SHP77 treated with DMSO at 0.1 percent for 48 hours (cell line): ENCODE results near the gene CLCA4.
"Not testable (repeated sequence)": the region's sequence is repeated elsewhere in the genome, so short reads cannot be mapped to it uniquely, and the experiment has no call there.

Experiments used
- DNase-seq: peaks from one replicate; lab custom pipeline; 2025; lab: John Stamatoyannopoulos, UW

The CLCA4 gene

GRCh38 chr1:86546787-86547221 lies at the start of gene CLCA4:
Gene CLCA4, plus strand, starts transcription at chr1:86547078. Its CDS starts 42 bp downstream, at chr1:86547120.
- DNase-seq: no peak

- no peak for DNase-seq
Observed at GRCh38 chr1:86498281-86498680, 48.6 kb upstream of the CLCA4 start.

DNA sequence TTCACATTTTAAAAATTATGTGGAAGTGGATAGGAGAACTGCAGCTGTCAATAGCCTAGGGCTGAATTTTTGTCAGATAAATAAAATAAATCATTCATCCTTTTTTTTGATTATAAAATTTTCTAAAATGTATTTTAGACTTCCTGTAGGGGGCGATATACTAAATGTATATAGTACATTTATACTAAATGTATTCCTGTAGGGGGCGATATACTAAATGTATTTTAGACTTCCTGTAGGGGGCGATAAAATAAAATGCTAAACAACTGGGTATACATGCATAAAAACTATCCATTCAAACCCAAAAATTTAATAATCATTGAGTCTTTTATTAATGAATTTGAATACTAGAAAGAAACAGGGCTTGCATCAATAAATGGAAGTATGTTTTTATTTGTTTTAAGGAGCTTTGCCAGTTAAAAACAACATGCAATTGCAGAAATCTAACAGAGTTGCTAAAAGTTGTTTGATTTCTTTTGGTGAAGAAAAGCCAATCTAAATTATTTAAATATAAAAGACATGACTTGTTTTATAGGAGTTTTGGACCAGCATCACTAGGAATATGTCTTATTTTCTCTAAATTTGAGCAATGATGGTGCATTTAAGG lies 46.8 kb upstream of the CLCA4 start:
- DNase-seq: peak; percentile 64

- DNase-seq: no peak
Observed at GRCh38 chr1:86500714-86501113, 46.2 kb upstream of the CLCA4 start.

GRCh38 chr1:86502125-86502646 lies 44.7 kb upstream of the CLCA4 start:
- DNase-seq: not testable (repeated sequence)

DNA sequence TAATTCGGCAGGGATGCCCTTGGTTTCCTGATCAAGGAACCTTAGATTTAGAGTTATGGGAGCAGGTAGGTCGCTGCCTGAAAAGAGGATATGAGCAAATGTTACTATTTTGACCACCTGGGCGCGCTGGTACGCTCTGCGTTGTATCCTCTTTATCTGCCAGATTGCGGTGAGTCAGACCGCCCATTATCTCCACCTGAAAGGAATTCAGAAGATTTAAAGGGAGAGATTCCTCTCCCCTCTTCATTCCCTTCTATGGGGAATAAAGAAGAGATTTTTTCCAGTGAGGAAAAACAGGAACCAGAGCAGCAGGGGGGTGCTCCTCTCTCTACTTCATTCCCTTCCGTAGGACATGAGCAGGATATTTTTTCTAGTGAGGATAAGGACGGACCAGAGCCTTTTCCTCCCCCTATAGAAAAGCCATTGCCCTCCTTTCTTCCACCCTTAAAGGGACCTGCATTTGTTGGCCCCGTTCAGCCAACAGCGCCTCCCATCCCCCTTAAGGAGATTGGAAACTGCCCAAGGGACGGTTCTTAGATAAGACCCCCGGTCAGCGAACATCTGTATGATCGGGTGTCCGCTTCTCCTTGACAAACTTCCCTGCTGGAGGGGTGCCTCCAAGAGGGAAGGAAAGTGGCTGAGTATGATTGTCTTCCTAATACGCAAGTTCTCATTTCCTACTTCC lies 44.0 kb upstream of the CLCA4 start:
- DNase-seq: no peak

GRCh38 chr1:86503406-86504136 lies 43.3 kb upstream of the CLCA4 start:
- DNase-seq: no peak

GRCh38 chr1:86504137-86504479 lies 42.8 kb upstream of the CLCA4 start:
- DNase-seq: no peak

GRCh38 chr1:86504895-86505563 lies 41.8 kb upstream of the CLCA4 start:
- DNase-seq: no peak

DNA sequence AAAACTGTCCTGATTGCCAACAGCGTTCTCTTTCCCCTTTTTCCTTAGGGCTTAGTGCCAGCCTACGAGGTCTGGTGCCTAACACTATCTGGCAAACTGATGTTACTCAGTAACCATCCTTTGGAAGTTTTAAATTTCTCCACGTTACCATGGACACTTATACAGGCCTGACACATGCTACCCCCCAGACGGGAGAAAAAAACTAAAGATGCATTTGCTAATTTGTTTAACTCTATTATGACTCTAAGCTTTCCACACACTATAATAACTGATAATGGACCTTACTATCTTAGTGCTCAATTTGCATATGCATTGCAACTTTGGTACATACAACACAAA lies 41.3 kb upstream of the CLCA4 start:
- no peak for DNase-seq

- DNase-seq: no peak
Observed at GRCh38 chr1:86507935-86508582, 38.8 kb upstream of the CLCA4 start.

GRCh38 chr1:86508583-86508969 lies 38.3 kb upstream of the CLCA4 start:
- no peak for DNase-seq

GRCh38 chr1:86515597-86515996 lies 31.3 kb upstream of the CLCA4 start:
- DNase-seq: no peak

- DNase-seq: no peak
Observed at GRCh38 chr1:86516335-86516734, 30.5 kb upstream of the CLCA4 start.

DNA sequence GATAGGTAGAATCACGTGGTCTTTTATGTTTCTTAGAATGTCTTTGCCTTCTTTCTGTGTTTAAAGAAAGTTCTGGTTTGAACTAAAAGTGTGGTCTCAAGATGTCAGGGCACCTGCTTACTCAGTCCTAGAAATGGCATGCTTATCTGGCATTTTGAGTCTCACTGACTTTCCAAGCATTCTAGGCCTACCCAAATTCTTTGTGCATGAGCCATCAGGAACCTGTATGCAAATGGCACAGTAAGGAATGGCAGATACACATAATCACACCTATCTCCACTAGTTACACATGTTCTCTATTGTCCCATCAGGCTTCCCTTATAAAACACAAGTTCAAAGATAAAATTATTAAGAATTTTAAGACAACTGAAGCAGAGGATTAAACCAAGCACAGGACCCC lies 29.5 kb upstream of the CLCA4 start:
- DNase-seq: no peak

DNA sequence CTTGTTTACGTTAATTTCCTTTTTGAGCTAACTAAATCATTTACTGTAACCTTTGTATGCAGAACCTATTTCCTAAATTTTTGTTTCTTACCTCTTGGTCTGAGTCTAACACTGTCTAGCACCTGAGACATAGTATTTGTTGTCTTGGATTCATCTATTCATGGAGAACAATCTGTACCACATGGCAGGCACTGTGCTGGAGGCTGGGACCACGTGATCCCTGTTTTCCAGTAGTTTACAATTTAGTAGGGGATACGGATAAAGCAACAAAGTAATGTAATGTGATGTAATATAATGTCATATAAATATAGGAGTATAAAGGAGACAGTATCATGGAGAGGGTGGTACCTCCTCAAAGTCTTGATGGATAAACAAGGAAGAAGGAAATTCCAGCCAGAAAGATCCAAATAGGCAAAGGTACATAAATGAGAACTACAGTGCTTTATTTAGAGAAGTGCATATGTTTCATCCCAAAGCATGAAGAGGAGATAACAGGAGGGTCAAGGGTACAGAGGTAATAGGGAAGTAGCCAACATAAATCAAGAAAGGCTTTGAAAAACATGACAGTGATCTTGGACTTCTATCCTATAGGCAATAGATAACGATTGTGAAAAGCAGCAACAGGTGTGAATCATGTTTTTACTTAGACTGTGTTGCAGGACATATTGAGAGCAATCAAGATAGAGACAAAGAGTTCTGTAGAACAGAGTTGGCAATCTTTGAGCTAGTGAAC lies 25.9 kb upstream of the CLCA4 start:
- no peak for DNase-seq

- no peak for DNase-seq
Observed at GRCh38 chr1:86521522-86521891, 25.4 kb upstream of the CLCA4 start.

- no peak for DNase-seq
Observed at GRCh38 chr1:86522240-86522639, 24.6 kb upstream of the CLCA4 start.

DNA sequence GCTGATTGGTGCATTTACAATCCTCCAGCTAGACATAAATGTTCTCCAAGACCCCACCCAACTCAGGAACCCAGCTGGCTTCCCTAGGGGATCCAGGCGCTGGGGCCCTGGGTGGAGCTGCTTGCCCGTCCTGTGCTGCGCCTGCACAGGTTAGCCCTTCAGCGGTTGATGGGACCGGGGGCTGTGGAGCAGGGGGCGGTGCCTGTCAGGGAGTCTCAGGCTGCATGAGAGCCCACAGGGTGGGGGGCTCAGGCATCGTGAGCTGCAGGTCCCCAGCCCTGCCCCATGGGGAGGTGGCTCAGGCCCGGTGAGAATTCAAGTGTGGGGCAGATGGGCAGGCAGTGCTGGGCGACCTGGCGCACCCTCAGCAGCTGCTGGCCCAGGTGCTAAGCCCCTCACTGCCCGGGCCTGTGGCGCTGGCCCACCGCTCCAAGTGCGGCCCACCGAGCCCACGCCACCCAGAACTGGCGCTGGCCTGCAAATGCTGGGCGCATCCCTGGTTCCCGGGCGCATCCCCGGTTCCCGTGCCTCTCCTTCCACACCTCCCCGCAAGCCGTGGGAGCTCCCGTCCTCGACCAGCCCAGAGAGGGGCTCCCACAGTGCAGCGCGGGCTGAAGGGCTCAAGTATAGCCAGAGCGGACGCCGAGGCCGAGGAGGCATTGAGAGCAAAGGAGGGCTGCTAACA lies 23.1 kb upstream of the CLCA4 start:
- DNase-seq: no peak

DNA sequence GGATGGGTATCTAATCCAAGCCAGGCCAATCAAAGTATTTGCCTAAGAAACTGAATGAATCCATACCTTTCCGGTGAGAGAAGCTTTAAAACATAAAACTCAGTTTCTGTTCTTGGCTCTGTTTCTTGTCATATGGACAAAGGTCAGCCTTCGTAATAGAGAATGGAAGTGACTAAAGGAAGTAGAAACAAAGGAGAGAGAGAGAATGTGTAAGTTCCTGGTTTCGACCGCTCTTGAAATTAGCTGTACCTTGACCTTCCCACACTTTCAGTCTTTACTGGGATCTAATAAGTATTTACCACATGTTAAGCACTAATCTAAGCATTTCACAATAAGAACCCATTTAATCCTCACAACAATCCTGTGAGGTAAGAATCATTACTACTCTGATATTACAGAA lies 19.6 kb upstream of the CLCA4 start:
- DNase-seq: no peak
